Immature natural killer cell (primary cell): ENCODE results near the gene SYT4. TPM values are rescaled to one million over a fixed set of nuclear protein-coding genes. Genes with fewer than 3 reads are reported as not detected.

Experiments
- DNase-seq, 3 donors: peaks; one replicate each; pipeline ENCODE4 v3.0.0; 2022; ENCODE audit warnings: mixed read lengths in 1 of 3
- H3K27ac Mint-ChIP-seq, 6 donors: one replicate each; pipeline ENCODE4 v1.8.0; 2020; ENCODE audit warnings: mixed read lengths in 6 of 6, mild to moderate bottlenecking in 5 of 6, inconsistent platforms in 4 of 6, moderate library complexity in 3 of 6
- H3K27me3 Mint-ChIP-seq, 3 donors: one replicate each; pipeline ENCODE4 v1.8.0; 2020 to 2021; ENCODE audit warnings: low read depth in 3 of 3, mild to moderate bottlenecking in 3 of 3, mixed read lengths in 3 of 3, moderate library complexity in 3 of 3, inconsistent platforms in 1 of 3
- H3K36me3 Mint-ChIP-seq, 3 donors: one replicate each; pipeline ENCODE4 v1.8.0; 2020; ENCODE audit warnings: mixed read lengths in 3 of 3, inconsistent platforms in 2 of 3, mild to moderate bottlenecking in 2 of 3
- H3K4me1 Mint-ChIP-seq, 2 donors: one replicate each; pipeline ENCODE4 v1.8.0; 2020; ENCODE audit warnings: inconsistent platforms in 2 of 2, mild to moderate bottlenecking in 2 of 2, mixed read lengths in 2 of 2, moderate library complexity in 1 of 2
- H3K4me3 Mint-ChIP-seq, 5 donors: one replicate each; pipeline ENCODE4 v1.8.0; 2020; ENCODE audit warnings: mild to moderate bottlenecking in 5 of 5, mixed read lengths in 5 of 5, inconsistent platforms in 3 of 5, moderate library complexity in 3 of 5
- H3K9me3 Mint-ChIP-seq, 6 donors: one replicate each; pipeline ENCODE4 v1.8.0; 2020; ENCODE audit warnings: mild to moderate bottlenecking in 6 of 6, mixed read lengths in 6 of 6, inconsistent platforms in 4 of 6, moderate library complexity in 3 of 6
- polyA plus RNA-seq, 3 donors: library from polyadenylated mRNA; unstranded; fragments of 300-500 nt; fragmentation: Illumina TruSeq; gene quantifications; one replicate each; pipeline ENCODE4 v1.2.3, GENCODE V29; 2021

The SYT4 gene
- polyA plus RNA-seq, 3 donors from 2014 or later = not detected

GRCh38 chr18:43267818-43268217, 9.5 kb downstream of the SYT4 start:
- Mint-ChIP-seq H3K9me3 (peaks cover 5 to 17% (median 10%) of the 10 kb centered on the region in 6 donors), H3K27me3 (no peaks in the 10 kb centered on the region), H3K4me1 (no peaks in the 10 kb centered on the region), H3K4me3 (no peak overlapping the region), H3K36me3 (no peaks in the 10 kb centered on the region), H3K27ac (no peak overlapping the region)
- DNase-seq = no peak

GRCh38 chr18:43265465-43265864, 11.8 kb downstream of the SYT4 start:
- H3K4me1 Mint-ChIP-seq = no peaks in the 10 kb centered on the region
- peaks cover 4 to 33% (median 16%) of the 10 kb centered on the region in 6 donors for H3K9me3 Mint-ChIP-seq
- H3K27me3 Mint-ChIP-seq = no peaks in the 10 kb centered on the region
- H3K4me3 Mint-ChIP-seq = no peak overlapping the region
- H3K27ac Mint-ChIP-seq = no peak overlapping the region
- no peaks in the 10 kb centered on the region for H3K36me3 Mint-ChIP-seq
- no peak for DNase-seq

- Mint-ChIP-seq H3K4me1 (no peaks in the 10 kb centered on the region), H3K9me3 (peaks cover 0 to 19% (median 3%) of the 10 kb centered on the region in 6 donors), H3K27me3 (no peaks in the 10 kb centered on the region), H3K36me3 (no peaks in the 10 kb centered on the region), H3K4me3 (no peak overlapping the region), H3K27ac (no peak overlapping the region)
- DNase-seq = no peak
Observed at GRCh38 chr18:43248610-43249249, 28.6 kb downstream of the SYT4 start.

DNA sequence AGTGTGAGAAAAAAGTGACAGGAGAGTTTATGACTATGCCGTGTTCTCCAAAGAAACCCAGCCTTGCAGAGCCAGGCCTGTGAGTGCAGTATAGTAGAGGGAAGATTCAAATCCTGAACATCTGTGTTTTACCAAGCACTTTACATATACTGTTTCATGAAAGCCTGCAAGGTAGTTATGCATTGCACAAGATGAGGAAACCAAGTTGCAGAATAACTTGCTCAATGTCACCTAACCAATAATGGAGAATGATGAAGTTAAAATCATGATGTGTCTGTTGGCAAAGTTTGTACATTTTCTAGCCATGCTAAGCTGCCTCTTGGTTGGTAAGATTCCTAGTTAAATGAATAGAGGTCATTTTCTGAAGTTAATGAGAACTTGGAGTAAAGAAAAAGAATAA, 29.3 kb downstream of the SYT4 start:
- Mint-ChIP-seq H3K36me3 (no peaks in the 10 kb centered on the region), H3K4me1 (no peaks in the 10 kb centered on the region), H3K9me3 (peaks cover 0 to 19% (median 3%) of the 10 kb centered on the region in 6 donors), H3K4me3 (no peak overlapping the region), H3K27me3 (no peaks in the 10 kb centered on the region), H3K27ac (no peak overlapping the region)
- no peak for DNase-seq

DNA sequence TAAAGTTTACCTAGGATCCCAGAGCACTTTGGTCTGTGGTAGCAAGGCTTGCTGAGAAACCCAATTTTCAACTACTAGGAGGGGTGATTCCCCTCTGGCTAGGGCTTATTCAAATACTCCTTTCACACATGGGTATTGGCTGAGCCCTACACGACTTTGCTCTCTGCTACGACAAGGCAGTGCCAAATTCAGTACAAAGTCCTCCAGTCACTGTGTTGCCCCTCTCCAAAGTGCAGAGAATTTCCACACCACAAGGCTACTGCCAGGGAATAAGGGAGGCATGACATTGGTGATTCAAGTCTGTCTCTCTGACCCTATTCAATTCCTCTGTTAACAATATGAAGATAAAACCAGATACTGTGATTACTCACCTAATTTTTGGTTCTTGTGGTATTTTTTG, 38.9 kb downstream of the SYT4 start:
- DNase-seq = no peak
- Mint-ChIP-seq H3K36me3 (no peaks in the 10 kb centered on the region), H3K4me3 (no peak overlapping the region), H3K9me3 (peaks cover 2 to 48% (median 11%) of the 10 kb centered on the region in 6 donors), H3K4me1 (no peaks in the 10 kb centered on the region), H3K27me3 (no peaks in the 10 kb centered on the region), H3K27ac (no peak overlapping the region)

- no peaks in the 10 kb centered on the region for H3K36me3 Mint-ChIP-seq
- no peaks in the 10 kb centered on the region for H3K27me3 Mint-ChIP-seq
- peaks cover 2 to 48% (median 11%) of the 10 kb centered on the region in 6 donors for H3K9me3 Mint-ChIP-seq
- no peaks in the 10 kb centered on the region for H3K4me1 Mint-ChIP-seq
- H3K4me3 Mint-ChIP-seq = no peak overlapping the region
- no peak overlapping the region for H3K27ac Mint-ChIP-seq
- no peak for DNase-seq
Observed at GRCh38 chr18:43236921-43237320, 40.4 kb downstream of the SYT4 start.

DNA sequence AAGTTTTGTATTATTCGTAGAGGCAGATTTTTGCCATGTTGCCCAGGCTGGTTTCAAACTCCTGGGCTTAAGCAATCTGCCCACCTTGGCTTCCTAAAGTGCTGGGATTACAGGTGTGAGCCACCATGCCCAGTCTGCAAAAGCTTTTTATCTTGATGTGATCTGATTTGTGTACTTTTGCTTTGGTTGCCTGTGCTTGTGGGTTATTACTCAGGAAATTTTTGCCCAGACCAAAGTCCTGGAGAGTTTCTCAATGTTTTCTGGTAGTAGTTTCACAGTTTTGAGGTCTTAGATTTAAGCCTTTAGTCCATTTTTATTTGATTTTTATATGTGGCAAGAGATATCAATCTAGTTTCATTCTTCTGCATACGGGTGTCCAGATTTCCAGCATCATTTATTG, 42.4 kb downstream of the SYT4 start:
- Mint-ChIP-seq H3K4me1 (no peaks in the 10 kb centered on the region), H3K27me3 (no peaks in the 10 kb centered on the region), H3K4me3 (no peak overlapping the region), H3K9me3 (peaks cover 2 to 49% (median 11%) of the 10 kb centered on the region in 6 donors), H3K36me3 (no peaks in the 10 kb centered on the region), H3K27ac (no peak overlapping the region)
- DNase-seq = no peak

- no peaks in the 10 kb centered on the region for H3K27me3 Mint-ChIP-seq
- no peak for DNase-seq
- H3K36me3 Mint-ChIP-seq = no peaks in the 10 kb centered on the region
- peaks cover 3 to 31% (median 14%) of the 10 kb centered on the region in 6 donors for H3K9me3 Mint-ChIP-seq
- H3K4me1 Mint-ChIP-seq = no peaks in the 10 kb centered on the region
- no peak overlapping the region for H3K27ac Mint-ChIP-seq
- no peak overlapping the region for H3K4me3 Mint-ChIP-seq
Observed at GRCh38 chr18:43222501-43222900, 54.8 kb downstream of the SYT4 start.

GRCh38 chr18:43220691-43221090, 56.6 kb downstream of the SYT4 start:
- Mint-ChIP-seq H3K27ac (no peak overlapping the region), H3K27me3 (peaks cover 0 to 2% (median 0%) of the 10 kb centered on the region in 3 donors), H3K36me3 (no peaks in the 10 kb centered on the region), H3K4me1 (no peaks in the 10 kb centered on the region), H3K4me3 (no peak overlapping the region), H3K9me3 (peaks cover 8 to 39% (median 16%) of the 10 kb centered on the region in 6 donors)
- no peak for DNase-seq

Other genes with a start within 250 kb of the SYT4 start
- gene RIT2, start 161.8 kb downstream of the SYT4 start, polyA plus RNA-seq = not detected